Measurements from ENCODE around the gene PACRG.

The PACRG gene

DNA sequence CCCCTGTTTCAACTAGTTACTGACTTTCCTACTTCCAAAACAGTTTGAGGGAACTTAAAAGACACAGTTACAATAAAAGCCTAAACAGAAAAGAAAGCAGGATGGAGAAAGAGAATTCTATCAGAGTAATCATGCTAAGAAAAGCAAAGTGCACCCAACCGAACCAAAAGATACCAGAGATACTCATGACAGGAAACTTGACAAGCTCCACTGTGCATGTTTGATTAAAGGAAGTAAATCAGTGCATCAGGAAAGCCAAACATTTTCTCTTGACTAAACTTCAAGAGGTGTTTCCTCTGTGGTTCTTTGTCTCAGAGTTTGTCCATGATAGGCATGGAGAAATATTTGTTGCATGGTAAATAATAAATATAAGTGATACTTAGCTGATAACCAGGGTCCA is 138.9 kb downstream of the PACRG start:
- no peak for DNase-seq (ENCODE audit: low read depth)

DNA sequence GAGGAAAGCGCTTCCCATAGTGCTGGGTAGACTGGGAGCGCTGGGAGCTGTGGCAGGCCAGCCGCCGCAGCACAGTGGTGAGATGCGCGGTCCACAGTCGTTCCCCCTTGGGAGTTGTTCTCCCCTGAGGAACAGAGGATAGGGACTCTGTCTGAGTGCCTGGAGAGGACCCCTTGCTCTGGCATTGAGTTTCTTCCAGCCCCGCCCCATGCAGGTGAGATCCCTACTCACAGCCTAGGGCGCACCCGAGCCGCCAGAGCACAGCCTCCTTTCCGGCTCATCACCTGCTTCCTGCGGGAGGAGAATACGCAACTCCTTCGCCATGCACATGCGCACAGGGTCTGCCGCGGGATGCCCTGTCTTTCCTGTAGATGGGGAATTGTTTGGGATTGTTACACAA is 140.6 kb downstream of the PACRG start:
- DNase-seq (ENCODE audit: low read depth) = no peak

DNA sequence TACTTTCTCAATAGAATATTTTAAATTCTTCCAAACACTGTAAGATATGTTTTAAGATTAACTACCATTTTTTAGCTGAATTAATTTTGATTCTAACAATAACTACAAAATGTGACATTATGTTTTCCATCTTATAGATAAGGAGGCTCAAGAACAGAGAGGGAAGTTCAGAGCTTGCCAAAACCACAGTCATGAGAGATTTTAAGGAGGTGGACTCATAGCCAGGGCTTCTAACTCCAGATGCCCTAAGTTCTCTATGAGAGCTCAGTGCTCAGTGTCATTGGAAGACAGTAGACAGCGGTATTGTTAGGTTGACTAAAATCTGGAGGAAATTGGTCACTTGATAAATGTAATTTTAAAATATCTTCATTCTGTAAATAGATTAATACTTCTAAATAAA is 144.2 kb downstream of the PACRG start:
- DNase-seq (ENCODE audit: low read depth) = no peak

DNA sequence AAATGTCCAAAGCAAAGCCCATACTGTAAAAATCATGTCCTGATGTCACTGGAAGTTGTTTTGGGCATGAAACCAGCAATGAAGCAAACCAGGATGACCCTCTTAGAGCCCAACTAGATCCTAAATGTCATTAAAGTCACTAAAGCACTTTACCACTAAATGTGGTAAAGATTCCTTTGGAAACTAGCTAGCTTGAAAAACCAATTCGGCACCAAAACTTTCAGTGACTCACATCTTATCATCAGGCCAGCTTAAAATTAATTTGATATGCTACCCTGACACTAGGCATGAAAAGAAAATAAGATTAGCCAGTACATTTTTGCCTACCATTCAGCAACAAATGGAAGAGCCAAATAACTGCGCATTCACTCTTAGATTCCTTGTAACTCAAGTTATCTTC is 145.8 kb downstream of the PACRG start:
- no peak for DNase-seq (ENCODE audit: low read depth)

DNA sequence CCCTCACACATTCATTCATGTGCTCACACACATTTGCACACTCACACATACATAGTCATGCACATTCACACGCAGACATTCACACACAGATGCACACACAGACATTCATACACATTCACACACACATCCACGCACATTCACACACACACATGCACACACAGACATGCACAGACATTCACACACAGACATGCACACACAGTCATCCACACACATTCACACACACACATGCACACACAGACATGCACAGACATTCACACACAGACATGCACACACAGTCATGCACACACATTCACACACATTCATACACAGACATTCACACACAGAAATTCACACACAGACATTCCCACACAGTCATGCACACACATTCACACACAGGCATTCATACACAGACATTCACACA is 147.3 kb downstream of the PACRG start:
- no peak for DNase-seq (ENCODE audit: low read depth)

DNA sequence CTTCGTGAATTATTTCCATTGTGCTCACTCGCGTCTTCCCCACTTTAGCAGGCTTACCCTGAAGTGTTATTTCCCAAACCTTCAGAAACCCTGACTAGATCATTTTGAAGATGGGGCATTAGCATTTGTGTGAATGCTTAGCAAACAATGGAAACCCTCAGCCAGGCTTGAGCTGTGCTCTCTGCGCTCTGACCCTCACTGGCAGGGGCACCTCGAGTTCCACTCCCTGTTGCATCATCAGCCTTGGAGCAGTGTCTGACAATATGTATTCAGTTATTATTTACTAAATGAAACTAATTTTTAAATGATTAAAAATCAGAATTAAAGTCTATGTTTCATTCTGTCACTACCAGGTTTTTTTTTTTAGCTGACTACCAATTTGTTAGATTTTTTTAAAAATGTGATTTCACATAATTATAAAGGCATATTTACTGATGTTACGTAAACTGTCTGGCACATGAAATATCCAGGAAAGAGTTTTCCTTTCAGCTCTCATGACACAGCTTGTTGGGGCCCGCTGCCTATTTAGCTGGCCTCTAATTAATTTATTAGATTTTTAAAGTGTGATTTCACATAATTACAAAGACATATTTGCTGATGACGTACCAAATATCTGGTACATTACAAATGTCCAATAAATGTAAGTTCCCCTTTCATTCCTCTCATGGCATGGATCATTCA is 155.2 kb downstream of the PACRG start:
- no peak for DNase-seq (ENCODE audit: low read depth)

DNA sequence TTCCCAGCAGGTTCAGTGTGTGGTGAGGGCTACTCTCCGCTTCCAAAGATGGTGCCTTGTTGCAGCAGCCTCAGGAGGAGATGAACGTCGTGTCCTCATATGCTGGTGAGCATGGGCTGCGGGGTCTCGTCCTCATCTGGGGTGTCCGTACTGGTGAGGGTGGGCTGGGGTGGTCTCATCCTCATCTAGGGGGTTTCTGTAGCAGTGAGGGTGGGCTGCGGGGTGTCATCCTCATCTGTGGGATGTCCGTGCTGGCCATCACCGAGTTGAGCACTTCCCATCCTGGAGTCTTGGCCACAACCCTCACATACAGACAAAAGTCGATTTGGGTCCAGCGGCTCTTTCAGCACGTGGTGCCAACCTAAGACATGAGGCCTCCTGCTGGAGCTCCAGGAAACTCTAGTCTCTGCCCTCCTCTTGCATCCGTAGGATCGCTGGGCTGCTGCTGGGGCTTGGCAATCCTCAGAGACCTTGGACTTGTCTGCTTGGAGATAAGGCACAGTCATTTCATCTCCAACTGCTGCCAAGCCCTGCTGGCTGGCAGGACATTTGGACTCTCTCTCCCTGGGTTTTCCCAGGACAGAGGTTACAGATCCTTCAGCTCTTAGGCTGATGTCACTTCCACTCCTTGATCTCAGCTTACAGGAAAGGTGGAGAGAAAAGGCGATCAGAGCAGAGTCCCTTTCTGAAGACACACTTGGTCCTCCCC is 160.4 kb downstream of the PACRG start:
- no peak for DNase-seq (ENCODE audit: low read depth)

DNA sequence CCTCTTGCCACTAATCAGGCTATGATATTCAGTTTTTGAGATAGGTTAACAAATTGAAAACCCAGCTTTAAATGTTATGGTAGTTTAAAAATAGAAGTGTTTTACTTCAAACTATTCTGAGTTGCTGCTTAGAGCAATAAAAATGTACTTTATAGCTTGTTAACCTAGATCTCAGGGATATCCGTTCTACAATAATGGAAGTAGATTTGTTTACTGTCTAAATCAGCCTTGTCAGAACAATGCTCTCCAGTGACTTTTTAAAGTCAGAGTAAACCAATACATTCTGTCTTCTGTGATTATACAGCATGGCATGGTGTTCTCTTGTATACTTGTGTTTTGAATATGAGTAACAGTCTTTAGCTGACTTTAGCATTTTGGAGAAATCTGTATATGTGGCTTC is 161.5 kb downstream of the PACRG start:
- no peak for DNase-seq (ENCODE audit: low read depth)

DNA sequence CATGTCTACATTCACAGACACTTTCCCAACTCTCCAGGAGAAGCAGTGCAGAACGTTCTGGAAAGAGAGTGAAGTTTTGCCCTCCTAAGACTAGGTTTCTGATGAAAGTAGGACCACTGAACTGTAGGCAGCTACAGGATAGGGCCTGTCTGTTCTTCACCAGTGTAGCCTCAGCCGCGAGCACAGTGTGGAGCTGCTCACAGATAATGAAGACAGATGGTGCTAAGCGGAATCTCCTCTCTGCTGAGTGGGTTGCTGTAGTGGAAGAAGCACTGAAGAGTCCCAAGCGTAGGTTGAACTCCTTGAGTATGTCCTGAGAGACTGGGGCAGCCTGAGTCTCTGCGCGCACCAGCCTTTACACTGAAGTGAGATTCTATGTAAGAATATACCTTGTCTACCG is 170.2 kb downstream of the PACRG start:
- no peak for DNase-seq (ENCODE audit: low read depth)

DNA sequence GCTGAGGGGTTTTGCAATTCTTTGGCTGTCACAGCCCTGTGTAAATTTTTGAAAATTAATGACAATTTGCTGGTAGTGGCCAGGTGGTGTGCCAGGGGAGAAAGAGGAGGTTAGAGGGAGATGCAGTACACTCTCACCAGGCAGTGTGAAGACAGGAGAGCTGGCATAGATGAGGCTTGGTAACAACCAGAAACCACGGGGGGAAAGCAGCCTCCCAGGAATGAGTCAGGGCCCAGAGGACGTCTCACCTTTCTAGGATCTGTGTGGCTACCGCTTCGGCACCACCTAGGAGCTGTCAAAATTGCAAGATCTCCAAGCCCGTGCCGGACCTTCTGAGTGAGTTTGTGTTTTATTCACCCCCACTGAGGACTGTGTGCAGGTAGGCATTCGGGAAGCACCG is 171.4 kb downstream of the PACRG start:
- DNase-seq (ENCODE audit: low read depth) = no peak

DNA sequence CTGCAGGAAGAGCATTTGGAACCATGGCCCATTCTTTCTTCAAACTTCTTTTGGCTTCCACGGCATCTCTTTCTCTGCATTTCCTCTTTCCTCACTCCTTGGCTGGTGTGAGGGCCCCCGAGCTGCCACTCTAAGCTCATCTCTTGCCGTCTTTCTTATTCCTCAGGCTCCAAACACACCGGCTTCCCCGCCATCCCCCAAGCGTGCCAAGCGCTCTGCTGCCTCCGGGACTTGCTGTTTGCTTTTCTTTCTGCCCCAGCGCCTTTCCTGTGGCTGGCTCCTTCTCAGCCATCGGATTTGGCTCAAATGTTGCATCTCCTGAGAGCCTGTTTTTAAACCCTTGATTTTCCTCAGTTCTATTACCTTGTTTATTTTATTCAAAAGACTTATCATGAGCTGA is 172.7 kb downstream of the PACRG start:
- no peak for DNase-seq (ENCODE audit: low read depth)

DNA sequence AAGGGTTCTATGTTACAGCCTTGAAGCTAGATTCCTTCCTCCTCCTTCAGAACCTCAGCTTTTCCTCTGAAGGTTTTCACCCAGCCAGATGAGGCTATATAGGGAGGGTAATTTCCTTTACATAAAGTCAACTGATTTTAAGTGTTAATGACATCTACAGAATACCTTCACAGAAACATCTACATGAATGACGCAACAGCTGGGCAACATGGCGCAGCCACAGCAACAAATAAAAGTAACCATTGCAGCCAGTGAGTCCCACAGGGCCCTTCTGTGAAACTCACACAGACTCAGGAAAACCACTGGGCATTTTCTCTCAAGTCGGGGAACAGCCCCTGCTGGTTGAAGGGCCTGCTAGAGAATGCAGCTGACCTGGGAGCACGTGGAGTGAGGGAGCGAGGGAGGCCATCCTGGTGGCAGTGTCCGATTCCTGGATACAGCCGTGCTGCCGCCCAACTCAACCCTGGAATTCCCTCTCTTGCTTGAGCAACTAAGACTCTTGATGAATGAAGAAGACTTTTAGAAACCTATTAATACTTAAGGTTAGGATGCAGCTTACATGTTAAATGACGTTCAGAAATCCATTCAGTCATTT is 176.4 kb downstream of the PACRG start:
- DNase-seq (ENCODE audit: low read depth) = no peak

DNA sequence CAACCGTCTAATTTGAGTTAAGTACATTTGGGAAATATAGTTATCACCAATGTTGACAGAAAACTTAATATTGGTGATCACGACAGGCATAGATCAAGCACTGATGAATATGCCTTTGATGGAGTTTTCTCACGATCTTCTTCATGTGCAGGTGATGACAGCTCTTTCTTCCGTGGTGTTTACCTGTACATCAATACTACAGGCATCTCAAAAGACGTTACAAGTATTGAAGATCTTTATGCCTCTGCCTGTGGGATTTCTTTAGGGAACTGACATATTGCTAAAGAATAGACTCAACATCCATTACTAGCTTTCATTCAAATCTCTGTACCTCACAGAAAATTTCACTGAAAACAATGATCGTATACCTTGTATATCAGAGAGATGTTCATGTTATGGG is 178.7 kb downstream of the PACRG start:
- no peak for DNase-seq (ENCODE audit: low read depth)

DNA sequence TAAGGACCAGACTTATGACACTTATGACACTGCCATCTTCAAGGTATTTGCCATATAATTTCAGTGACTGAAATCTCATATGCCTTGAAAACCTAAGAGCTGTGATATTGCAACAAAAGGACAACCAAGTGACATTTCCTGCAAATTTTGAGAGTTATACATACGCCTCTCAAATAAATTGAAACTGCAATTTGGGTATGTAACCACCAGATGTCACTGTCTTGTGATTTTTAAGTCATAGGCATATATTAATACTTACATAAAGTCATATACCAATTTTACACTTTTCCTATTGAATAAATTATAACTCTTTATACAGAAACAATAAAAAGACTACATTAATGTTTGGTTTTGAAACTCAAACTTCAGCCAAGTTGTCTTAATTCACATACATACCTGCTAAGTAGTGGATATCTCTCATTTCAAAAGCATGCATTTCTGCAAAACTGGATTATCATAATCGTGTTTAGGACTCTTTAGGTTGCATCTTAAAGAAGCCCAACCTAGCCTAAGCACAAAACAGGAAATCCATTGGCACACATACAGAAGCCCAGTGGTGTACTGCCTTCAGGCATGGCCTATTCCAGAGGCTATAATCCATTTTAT is 180.2 kb downstream of the PACRG start:
- DNase-seq (ENCODE audit: low read depth) = no peak

DNA sequence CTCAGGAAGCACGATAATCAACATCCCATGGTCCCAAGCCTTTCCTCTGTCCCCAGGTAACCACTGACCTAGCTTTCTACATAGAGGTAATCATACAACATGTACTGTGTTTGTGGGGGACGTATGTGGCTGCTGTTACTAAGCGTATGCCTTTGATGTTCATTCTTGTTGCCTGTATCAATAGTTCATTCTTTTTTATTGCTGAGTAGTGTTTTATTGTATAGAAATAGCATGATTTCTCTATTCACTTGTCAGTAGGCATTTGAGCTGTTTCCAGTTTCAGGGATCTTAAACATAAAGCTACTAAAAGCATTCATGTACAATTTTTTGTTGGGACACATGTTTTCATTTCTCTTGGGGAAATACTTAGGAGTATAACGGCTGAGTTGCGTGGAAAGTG is 185.4 kb downstream of the PACRG start:
- no peak for DNase-seq (ENCODE audit: low read depth)

DNA sequence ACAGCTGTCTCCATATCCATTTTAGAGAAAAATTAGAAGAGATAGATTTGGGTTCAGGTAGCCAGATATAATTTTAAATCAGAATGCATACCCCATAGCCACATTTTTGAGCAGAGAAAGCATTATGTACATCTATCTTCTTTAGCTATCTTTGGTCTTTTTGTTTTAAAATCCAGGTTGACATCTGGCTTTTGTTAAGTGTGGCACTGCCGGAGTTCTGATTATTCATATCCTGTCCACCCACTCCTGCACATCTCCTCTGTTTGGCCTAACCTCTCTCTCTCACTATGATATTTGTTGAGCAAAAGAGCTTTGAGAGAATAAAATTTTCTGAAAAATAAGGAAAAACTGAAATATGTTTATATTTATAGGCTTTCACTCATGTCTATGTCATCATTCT is 189.7 kb downstream of the PACRG start:
- DNase-seq (ENCODE audit: low read depth) = no peak

DNA sequence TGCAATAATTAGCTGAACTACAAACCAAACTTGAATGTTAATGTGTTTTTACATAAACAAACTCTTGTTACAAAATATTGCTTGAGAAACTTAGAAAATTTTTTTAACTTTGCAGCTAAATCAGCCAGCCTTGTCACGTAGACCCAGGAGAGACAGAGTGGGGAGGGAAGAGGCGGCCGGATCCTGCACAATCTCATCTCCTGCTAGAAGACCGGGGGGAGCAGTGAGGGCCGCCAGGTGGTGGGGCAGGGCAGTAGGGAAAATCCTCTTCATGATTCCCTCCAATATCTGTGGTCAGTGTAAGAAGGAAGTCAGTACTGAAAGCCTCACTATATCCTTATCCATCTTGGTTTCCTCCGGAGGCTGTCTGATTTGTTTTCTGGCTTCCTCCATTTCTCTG is 193.3 kb downstream of the PACRG start:
- DNase-seq (ENCODE audit: low read depth) = no peak

DNA sequence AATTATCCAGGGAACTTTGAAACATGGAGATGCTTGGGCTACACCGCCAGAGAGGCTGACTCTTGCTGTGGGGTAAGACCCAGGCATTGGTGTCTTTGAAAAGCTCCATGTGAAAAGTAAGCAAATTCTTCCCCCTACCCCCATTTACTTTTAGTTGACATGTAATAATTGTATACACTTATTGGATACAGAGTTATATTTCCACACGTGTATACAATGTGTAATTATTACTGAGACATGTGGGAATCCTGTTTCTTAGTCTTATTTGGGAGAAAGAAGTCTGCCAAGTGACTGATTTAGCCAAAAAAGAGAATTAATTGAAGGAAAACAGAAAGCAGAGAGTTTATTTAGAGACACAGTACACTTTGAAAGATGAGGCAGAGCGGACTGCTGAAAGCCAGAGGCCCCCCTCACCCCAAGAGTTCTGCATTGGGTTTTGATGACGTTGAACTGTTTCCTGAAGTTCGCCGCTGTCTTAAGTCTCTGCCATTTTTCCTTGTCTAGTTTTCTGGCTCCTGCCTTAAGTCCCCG is 193.8 kb downstream of the PACRG start:
- no peak for DNase-seq (ENCODE audit: low read depth)

DNA sequence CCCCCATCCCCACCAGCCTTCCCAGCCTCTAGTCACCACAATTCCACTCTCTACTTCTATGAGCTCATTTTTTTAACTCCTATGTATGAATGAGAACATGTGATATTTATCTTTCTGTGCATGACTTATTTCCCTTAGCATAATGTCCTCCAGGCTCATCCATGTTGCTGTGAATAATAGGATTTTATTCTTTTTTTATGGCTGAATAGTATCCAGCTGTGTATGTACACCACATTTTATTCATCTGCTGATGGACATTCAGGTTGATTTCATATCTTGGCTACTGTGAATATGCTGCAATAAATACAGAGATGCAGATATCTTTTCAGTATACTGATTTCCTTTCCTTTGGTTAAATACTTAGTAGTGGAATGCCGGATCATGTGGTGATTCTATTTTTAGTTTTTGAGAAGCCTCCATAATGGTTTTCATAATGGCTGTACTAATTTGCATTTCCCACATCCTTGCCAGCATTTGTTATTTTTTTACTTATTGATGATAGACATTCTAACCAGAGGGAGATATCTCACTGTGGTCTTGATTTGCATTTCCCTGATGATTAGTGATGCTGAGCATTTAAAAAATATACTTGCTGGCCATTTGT is 194.9 kb downstream of the PACRG start:
- DNase-seq (ENCODE audit: low read depth) = no peak

DNA sequence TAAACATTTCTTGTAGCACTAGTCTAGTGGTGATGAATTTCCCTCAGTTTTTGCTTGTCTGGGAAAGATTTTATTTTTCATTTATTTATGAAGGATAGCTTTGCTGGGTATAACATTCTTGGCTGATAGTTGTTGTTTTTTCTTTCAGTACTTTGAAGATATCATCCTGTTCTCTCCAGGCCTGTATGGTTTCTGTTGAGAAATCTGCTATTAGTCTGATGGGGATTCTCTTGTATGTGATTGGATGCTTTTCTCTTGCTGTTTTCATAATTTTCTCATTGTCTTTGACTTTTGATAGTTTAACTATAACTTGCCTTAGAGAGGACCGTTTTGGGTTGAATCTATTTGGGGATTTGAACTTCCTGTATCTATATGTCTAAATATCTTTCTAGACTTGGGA is 207.1 kb downstream of the PACRG start:
- no peak for DNase-seq (ENCODE audit: low read depth)

DNA sequence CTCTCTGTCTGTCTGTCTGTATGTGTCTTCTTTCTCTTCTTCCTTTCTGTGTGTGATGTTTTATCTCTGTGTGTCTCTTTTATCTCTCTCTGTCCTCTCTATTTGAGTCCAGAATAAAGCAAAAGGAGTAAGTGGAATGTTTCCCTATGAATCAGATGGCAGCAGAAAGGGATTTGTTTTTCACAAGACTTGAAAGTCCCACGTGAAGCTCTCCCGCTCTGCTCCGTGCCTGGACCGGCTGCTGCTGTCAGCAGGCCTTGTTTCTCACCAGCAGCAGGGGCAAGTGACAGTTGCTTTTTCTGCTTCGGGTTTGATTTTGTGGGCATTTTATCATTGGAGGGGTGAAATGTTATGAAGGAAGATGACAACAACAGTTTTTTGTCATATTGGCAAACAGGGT is 212.7 kb downstream of the PACRG start:
- no peak for DNase-seq (ENCODE audit: low read depth)

DNA sequence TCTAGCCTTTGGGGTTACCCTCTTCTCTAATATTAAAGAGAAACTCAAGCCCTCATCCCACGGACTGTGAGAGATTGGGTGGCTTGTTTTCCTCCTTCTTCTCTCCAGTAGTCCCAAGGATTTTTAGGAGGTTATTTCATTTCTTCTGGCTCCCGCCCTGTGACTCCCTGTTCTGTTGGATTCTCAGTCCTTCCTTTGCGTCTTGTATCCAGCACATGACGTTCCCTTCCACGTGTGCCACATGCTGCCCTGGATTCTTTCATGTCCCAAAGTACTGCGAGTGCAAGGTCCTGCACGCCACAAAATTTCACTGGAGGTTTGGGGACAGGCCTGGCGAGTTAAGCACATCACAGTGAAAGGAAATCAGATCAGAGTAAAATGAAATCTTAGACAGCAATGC is 213.4 kb downstream of the PACRG start:
- DNase-seq (ENCODE audit: low read depth) = no peak

DNA sequence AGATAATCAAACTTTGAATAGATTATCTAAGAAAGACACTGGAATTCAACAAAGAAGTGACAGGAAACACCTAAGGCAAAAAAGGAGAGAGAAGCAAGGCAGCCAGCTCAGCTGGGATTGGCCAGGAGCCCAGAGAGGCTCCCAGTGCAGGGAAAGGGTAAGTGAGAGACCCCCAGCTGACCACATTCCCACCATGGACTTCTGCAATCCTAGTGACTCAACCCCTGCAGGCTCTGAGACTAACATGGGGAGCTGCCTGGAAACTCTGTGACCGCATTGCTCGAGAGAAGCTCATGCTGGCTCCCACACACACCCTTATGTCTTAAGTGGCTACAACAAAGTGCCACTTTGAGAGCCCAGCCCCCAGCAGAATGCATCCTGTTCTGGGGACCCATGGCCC is 215.1 kb downstream of the PACRG start:
- DNase-seq (ENCODE audit: low read depth) = no peak

All from activated T-helper 1 cell treated with Interleukin-2 at 50 U/mL for 16 hours (primary cell).